Femur (tissue), 1 donor: ENCODE results near the gene AKAP12.

ENCODE experiments used
- DNase-seq: peaks from one replicate; pipeline ENCODE4 v3.0.0-alpha.2; 2017

AKAP12 gene

DNA sequence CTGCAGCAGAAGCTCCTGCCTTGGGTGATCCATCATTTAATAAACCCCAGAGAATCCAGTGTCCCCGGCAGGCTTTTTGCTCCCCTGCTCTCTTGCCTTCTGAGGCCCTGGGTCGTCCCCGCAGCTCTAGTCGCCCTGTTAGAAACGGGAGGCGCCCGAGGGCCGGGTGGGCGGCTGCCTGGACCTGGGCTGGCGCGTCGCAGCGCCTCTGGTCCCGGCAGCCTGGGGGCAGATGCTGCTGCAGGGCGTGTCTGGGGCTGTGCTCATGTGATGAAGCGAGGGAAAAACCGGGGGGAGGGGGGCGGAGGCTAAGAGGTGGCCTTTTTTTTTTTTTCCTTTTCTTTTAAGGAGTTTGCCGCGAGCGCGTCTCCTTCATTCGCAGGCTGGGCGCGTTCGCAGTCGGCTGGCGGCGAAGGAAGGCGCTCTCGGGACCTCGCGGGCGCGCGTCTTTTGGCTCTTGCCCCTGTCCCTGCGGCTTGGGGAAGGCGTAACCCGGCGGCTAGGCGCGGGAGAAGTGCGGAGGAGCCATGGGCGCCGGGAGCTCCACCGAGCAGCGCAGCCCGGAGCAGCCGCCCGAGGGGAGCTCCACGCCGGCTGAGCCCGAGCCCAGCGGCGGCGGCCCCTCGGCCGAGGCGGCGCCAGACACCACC is 394 bp downstream of the AKAP12 start:
- DNase-seq: peak; percentile 90

DNA sequence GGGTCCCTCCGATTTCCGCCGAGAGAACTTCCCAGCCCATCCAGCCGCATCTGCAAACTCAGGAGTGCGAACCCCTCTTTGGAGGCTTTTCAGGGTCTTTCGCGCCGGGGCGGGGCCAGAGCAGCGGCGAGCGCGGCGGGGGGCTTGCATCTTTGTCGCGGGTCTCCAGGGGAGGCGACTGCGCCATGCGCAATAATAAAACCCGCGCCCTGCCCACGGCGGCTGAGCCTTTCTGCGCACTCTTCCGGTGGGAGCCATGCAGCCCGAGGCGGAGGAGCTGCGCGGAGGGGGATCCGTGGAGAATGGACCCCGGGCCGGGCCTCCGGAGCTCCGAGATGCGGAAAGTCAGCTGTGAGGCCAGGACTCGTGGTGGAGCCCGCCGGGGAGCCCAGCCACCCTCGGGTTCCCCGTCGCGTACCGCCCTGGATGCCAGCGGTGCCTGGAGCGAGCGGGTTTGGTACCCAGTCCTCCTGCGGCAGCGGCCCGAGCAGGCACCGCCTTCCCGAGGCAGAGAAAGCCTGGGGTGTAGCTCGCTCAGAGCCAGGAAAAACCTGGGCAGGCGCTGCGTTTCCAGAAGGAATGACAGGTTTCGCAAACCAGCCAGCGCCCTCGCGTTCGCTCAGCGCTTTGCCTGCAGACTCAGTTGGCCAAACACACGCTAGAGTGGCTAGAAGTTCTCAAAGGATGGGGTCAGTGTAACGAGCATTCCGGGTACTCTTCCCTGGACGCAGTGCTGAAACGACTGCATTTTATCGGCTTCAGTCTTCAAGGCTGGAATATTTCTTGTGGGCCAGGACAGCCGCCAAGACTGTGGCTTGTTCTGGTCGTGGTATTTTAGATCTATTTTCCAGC is 1.2 kb downstream of the AKAP12 start:
- peak; percentile 50 for DNase-seq

DNA sequence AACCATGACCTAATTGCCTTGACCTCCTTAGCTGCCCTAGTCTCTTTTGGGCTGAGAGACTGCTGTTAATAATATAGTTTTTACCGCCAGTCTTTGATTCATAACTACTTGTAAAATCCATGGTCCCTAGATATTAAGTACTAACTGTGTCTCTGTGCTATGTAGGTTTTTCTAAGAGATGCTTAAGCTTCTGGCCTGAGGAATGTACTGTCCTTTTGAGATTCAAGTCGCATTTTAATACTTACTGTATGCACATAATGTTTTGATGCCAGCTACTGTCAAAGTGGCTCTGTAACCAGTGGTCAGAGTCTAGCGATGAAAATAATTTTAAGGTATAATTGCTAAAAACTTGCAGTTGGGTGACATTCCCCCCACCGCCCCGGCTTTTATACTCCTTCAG is 2.1 kb downstream of the AKAP12 start:
- no peak for DNase-seq

DNA sequence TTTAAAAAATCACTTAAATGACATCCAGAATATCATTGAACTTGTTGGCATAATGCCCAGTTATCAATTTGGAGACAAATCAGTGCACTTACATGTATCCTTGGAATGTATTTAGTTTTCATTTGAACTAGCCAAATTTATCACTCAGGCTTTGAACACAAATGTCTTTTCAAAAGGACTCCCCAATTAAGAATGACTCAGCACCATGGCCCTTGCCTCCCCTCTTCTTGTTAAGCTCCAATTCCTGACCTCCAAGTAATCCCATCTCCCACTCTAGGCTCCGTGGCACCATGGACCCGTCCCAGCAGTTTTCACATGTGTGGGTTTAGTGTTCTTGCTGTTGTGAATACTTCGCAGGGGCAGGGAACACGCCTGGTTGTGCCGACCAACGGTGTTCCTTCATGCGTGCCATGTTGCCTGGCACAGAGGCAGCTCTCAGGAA is 2.7 kb downstream of the AKAP12 start:
- DNase-seq: no peak

DNA sequence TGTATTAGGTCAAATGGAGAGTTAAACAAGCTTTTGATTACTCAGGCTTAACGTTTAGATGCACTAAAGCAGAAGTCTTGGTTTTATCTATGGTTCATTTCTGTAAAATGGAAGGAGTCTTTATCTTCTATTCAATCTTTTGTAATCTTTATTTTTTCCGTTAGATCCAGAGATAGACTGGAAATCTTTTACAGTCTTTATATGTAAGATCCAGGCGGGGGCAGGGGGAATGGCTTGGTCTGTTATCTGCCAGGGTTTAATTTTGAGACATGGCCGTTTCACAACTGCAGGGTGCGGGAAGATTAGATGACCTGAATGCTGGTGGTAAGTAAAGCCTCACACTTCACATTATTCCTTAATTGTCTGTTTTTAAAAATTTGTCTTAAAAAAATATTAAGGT is 3.7 kb downstream of the AKAP12 start:
- DNase-seq: no peak

DNA sequence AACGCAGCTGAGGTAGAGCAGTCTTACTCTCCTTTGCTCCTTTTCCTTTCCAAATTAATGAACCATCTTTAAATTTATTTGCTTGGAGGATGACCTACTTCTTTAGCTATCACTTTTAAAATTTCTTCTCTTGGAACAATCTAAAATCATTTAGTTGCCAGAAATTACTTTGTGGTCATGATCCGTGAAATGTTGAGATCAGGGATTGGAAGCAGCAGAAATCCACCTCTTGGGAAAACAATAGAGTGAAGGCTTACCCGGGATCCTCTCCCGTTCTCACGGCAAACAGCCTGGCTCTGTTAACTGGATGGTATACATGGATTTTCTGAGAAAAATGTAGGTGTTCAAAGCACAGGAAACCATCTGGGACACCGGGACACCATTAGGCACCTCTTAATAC is 7.7 kb downstream of the AKAP12 start:
- no peak for DNase-seq

DNA sequence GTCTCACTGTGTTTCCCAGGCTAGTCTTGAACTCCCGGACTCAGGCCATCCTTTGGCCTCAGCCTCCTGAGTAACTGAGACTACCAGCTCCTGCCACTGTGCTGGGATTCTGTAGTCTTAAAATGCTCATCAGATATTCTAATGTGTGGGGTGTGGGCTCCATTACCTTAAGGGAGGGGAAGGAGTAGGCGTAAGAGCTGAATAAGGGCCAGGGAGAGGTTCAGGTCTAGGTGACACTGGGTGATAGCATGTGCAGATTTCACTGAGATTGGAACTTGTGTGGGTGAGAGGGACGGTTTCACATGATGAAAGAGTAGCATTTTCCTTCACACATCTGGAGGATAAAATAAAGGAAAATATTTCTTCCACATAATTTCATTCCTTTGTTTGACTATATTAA is 8.5 kb downstream of the AKAP12 start:
- no peak for DNase-seq

DNA sequence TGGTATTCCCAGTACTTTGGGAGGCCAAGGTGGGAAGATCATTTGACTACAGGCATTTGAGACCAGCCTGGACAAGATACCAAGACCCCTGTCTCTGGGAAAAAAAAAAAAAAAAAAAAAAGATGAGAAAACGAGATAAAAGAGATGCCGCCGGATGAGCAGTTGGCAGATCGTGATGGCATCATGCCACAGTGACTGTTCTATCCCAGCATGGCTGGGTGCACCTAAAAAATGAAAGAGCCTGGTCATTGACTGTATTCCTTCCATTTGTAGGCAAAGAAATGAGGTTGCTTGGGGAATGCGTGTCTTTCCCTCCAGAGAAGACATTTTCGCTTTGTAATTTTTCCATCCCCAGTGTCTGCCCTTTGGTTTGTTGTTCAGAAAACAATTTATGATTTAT is 12.9 kb downstream of the AKAP12 start:
- DNase-seq: no peak

DNA sequence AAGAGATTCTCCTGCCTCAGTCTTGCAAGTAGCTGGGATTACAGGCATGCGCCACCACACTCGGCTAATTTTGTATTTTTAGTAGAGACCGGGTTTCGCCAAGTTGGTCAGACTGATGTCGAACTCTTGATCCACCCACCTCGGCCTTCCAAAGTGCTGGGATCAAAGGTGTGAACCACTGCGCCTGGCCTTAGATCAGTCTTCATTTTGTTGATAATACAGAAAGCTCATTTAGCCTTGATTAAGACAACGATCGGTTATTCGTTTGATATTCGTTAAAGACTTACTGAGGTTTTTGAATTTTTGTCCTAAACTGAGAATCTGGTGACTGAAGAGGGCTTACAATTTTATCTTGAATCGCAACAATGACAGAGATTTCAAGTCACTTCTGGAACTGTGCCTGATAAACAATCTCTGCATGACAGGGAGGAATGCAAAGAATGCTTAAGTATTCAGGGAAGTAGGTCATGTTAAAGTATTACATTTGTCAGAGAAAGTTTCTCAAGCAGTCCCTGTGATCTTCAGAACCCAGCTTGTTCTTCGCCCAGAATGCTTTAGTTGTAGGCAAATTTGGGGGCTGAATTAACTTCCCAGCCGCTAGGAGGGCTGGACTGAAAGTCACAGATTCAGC is 14.8 kb downstream of the AKAP12 start:
- no peak for DNase-seq

DNA sequence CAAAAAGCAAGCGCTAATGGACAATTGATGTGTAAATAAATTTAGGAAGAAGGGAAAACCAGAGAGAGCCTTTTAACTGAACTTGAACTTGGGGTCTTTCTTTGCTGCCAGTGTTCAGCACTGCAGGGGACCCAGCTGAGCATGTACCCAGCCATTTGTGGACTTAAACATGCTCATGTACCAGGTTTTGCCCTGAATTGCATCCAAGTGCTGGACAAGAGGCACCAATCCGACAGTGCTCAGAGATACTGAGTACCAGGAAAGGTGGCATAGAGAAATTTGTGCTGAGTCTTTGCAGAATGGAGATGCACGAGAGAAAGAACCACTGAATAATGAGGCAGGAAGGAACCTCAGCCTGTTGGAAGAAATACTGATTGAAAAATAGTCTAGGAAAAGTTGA is 16.0 kb downstream of the AKAP12 start:
- no peak for DNase-seq

DNA sequence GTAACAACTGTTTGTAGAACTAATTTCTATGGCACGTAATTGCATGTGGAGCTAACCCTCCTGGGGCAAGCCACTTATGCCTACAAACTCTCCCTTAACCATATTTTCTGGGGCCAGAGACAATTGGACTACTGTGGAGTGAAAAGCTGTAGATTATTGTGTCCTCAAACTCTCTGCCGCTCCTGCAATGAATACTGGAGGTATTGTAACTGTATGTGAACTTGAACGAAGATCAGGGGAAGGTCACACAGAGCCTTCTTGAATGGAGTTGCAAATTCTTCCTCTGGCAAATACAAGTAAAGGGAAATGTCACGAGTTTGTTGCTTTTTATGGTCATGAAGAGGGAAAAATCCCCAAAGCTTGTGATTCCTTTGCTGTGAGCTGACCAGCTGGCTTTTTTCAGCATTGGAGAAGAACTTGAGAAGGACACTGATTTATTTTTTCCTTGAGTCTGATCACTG is 18.2 kb downstream of the AKAP12 start:
- DNase-seq: peak; percentile 38

DNA sequence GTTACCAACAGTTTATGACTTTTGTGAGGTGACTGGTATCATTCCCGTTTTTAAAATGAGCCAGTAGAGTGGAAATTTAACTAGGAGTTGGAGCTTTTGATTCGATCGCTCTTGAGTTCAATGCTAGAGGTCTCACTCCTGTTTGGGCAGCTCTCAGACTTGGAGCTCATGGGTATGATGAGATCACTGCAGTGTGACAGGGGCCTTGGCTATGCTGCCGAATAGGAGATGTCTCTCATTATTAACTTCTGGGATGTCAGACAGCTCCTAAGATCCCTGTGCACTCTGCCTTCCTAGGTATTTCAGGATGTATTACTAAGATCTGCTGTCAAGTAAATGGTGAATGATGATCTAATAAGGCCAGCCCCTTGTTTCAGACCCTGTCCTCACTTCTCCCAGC is 20.4 kb downstream of the AKAP12 start:
- peak; percentile 31 for DNase-seq

DNA sequence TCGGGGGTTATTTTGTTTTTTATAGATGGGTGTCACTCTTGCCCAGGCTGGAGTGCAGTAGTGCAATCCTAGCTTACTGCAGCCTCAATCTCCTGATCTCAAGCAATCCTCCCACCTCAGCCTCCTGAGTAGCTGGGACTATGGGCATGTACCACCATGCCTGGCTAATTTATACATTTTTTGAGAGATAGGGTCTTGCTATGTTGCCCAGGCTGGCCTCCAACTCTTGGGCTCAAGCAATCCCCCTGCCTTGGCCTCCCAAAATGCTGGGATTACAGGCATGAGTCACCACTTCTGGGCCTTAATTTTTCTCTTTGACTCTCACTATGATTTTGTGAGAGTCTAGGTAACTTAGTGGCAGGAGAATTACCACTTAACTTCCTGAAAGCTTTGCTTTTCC is 23.3 kb downstream of the AKAP12 start:
- DNase-seq: no peak

DNA sequence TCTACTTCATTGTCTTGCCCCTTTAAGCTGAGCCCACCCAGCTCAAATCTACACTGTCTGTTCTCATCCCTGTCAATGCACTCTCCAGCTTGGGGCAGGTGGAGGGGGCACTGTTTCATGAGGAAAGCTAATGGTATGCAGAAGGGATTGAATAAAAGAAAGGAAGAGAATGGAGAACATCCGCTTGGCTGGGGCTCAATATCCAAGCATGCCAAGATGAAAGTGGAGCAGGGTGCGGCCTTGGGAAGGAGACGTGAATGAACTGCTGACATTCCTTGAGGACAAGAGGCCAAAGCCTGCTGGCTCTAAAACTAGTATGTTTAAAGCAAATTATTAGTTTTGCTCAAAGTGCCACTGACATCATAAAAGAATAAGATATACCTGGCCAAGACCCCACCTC is 24.2 kb downstream of the AKAP12 start:
- DNase-seq: peak; percentile 56

DNA sequence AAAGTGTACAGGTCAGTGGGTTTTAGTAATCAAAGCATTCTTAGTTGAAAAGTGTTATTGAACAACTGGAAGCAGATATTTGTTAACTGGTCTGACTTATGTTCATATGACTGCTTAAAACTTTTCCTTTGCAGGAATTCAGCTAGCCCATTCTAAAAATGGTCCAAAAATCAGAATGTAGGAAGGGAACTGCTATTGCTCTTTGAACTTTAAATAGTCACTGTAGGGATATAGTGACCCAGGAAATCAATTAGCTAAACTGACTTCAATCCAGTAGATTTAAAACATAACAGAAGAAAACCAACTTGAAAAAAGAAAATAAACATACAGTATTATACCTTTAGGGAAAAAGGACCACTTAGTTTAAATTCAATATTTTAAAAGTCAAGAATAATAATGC is 25.5 kb downstream of the AKAP12 start:
- no peak for DNase-seq

DNA sequence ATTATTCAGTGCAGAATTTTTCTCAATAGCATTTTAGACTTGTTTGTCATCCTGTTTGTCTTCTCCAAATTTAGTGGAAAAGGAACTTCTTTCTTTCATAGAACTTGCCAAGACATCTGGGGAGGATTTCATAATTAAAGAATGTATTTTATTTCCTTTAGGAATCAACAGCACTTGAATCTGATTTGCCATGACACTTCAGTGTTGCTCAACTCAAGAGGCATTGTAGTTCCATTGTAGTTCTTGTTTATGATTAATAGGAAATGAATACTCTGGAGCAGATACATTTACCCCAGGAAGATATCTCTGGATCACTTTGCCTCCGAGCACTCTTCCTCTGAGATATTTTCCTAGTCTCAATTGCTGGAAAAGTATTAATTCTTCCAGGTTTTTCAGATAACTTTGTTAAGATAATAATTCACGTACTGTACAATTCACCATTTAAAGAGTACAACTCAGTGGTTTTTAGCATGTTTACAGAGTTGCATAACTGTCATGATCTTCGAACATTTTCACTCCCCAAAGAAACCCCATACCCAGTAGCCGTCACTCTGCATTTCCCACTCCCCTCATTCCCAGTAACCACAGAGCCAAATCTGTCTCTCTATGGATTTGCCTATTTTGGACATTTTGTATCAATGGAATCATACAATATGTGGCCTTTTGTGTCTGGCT is 29.7 kb downstream of the AKAP12 start:
- DNase-seq: no peak

DNA sequence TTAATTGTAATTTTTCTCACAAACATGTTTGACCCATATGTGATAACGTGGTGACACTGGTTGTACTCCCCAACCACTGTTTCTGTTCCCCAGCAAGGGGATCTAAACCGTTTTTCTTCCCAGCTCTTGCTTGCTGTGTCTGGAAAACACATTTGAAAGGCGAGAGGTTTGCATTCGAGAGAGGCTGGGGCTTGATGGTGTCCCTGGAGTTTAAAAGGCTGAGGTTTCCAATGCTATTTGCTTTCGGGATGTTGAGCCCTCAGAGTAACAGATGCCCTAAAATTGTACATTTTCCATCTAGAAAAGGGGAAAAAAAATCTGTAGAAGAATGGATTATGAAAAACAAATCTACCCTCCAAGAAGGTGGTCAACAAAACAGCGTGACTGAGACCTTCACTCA is 35.4 kb downstream of the AKAP12 start:
- no peak for DNase-seq

DNA sequence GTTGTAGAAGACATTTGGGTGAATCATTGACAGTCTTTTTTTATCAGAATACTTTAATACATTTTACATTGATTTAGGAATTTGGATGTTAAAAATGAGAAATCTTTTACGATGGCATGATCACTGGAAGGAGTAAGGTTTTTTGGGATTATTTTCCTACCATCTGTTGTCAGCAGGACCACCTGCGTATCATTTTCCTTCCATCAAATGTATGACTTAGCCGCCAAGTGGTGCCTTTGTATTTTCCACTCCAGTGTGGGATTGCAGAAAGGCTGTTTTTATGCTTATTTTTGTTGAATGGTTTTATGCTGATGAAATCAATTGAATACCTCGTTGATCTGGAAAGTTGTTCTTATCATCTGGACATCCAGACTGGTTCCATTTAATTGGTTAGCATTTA is 35.8 kb downstream of the AKAP12 start:
- no peak for DNase-seq

DNA sequence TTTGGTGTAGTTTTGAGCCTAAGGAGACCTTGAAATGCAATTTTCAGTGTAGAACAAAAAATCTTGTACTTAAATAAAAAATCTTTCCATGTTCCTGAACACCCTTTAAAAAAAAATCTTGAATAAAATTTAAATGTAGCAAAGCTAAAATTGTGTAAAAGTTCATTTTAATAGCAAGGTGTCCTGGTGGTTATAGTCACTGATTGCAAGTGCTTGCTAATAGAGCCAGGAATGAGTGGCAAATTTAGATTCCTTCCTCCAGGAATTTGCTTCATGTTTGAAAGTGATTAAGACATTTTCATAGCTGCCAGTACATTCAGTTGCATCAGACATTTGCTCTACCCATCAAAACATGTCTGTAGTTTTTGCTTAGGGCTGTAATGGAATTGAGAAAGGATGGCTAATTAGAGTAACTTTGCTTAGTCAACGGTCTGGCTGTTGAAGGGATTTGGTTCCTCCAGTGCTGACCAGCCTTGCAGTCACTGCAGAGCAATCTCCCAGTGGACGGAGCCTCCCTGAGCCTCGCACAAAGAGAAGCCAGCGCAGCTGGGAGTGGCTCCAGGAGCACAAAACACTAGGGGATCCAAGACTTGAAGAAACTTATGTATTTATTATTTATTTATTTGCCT is 36.5 kb downstream of the AKAP12 start:
- no peak for DNase-seq

DNA sequence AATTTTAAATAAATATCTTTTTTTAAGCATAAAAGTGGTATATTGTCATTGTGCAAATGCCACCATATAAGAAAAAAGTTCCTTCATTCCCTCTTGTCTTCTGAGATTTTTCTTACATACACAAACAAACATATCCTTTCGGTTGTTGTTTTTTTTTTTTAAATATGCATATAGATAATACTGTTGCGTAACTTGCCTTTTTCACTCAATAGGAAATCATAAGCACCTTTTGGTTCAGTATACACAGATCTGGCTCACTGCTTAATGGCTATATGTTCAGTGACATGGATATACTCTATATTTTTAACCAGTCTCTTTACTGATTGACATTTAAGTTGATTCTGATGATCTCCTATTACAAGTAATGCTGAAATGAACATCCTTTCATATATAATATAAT is 40.1 kb downstream of the AKAP12 start:
- DNase-seq: no peak

DNA sequence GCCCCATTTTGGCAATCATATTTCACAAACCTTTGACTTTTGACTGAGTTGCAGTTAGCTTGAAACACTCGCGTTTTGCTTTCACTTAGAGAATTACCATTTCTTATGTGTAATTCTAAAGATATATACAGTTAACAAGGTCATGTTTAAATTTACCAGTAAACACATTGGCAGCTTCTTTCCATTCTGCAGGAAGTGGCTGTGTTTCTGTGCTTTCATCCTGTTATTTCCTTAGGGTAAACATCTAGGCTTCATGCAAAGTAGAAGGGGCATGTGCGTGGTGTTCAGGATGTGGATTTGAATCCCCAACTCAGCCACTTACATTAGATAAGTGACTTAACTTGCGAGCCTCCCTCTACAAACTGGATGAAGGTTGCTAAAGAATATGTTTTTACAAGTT is 41.1 kb downstream of the AKAP12 start:
- no peak for DNase-seq

DNA sequence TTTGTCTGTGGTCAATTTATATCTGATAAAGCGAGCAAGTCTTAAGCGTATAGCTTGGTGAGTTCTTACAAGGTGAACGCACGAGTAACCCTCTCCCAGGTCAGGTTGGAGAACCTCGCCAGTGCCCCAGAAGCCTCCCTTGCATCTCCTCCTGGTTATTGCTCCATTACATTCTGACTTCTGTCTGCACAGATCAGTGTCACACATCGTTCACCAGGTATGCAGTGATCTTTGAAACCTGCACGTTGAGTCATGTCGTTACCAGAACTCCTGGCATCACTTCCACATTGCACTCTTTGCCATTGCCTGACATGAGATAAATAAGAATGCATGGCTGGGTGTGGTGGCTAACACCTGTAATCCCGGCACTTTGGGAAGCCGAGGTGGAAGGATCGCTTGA is 44.2 kb downstream of the AKAP12 start:
- no peak for DNase-seq

DNA sequence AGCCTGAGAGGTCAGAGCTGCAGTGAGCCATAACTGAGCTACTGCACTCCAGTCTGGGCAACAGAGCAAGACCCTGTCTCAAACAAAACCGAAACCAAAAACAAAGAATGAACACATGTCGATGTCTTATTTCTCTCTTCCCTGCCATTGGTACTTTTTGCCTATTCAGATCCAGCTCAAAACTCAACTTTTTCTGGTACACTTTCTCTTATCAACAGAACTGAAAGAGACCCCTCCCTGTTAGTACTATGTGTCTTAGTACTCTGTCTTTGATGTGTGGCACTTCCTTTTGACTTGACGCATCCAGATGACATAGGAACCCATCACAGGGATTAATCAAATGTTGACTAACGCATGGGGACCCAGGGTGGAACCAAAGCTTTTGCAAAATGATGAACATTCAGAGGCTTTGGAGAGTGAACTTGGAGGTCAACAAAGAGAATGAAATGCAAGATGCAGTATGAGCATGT is 44.8 kb downstream of the AKAP12 start:
- no peak for DNase-seq
